HPDE6-E6E7 (cell line): ENCODE data around the gene SLC25A38.

Experiments used
- DNase-seq: peaks from one replicate; pipeline ENCODE4 v3.0.0; 2011; ENCODE audit warnings: missing footprints; ENCODE audit errors: extremely low spot score

SLC25A38 gene

GRCh38 chr3:39433642-39434041 is 50.5 kb downstream of the SLC25A38 start:
- no peak for DNase-seq

DNA sequence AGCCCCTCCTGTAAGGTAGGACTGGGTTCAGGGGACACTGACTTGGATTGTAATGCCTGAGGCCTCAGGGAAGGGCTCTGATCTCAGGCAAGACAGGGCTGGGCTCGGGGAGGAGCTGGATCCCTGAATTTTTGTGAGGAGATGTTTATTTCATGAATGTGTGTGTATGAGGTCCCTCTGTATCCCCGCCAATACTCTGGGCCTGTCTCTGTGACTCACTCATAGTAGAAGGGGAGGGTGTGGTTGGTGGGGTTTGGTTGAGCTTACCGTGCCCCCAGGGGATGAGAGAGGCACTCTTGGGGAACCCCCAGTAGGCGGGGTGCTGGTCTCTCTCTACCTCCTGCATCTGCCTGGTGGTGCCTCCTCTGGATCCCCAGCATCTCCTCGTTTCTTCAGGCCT is 51.4 kb downstream of the SLC25A38 start:
- DNase-seq = no peak

DNA sequence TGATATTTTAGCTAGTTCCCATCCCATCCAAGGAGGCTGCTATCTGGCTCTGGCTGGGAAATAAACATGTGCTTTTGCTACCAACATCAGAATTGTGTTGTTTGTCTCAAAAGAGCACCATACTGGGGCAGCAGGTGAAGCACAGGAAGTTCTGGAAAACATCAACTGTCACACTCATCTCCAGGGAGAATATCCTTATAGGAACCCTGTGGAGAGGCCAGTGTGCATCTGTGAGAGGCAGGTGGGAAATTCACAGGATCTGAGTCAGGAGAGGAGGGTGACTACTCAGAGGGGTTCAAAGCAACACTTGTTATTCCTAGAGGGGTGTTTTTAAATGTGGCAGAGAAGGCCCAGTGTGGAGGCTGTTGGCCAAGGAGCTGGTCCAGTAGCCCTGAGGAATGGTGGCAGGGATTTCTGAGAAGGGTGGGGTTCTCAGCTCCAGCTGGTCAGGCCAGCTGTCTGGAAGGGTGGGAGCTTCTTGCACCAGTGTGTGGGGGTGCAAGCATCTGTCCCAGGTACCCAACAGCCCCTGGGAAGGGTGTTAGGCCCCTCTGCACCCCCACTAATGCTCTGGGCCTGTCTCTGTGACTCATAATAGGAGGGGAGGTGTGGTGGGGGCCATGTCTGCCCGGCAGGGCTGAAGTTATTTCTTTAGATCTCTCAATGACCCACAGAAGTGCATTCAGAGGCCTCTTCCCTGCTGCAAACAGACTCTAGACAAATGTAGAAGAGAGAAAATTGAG is 52.0 kb downstream of the SLC25A38 start:
- no peak for DNase-seq

DNA sequence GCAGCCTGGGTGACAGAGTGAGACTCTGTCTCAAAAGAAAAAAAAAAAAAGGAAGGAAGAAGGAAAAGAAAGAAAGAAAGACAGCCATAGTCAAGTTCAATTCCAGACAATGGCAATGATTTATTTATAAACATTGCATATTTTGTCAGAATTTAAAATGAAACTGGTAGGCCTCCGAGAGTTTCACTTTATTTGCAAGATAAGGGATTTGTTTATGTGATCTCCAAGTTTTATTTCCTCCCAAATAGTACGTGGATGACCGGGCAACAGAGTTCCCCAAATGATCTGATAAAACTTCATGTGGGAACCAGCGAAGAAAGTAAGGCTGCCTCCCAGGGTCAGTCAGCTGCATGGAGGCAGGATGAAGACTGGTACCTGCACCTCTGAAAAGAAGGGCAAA is 55.7 kb downstream of the SLC25A38 start:
- DNase-seq = no peak

- no peak for DNase-seq
These were observed 57.1 kb downstream of the SLC25A38 start for GRCh38 chr3:39440316-39440715.

- no peak for DNase-seq
These were observed 60.4 kb downstream of the SLC25A38 start for GRCh38 chr3:39443530-39443929.

DNA sequence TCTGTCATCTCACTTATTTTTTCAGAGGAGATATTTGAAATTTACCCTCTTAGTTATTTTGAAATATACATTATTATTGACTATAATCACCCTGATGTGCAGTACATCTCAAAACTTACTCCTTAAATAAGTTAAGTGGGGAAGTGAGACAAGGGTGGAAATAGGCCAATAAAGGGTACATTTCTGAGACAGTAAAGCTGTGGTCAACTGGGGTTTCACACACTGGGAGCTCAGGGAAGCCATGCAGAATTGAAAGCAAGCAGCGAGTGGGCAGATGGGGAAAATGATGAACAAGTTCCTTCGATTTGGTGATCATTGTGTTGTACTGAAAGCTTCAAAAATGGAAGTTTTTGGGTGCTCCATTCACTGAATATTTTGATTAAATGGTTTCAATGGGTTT is 62.8 kb downstream of the SLC25A38 start:
- DNase-seq = no peak

DNA sequence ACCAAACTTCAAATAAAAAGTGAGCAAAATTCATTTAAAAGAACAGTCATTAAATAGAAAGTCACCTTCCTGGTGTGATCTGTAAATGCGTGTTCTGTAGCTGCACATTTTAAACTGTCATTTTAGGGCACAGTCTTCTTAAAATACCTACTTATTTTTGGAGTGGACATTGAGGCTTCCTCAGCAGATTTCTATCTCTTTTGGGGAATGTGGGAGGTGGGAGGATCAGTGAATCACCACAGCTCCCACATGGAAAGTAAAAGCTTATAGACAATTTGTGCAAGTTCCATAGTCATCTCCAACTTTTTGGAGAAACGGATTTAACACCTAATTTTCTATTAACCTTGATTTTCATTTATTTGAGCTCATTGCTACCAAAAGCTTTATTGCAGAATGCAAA is 63.3 kb downstream of the SLC25A38 start:
- no peak for DNase-seq
